Right lung (tissue), 5 donors: ENCODE results near the gene CAP1. TPM values are rescaled to one million over a fixed set of nuclear protein-coding genes. Genes with fewer than 3 reads are reported as not detected.

Experiments used
- DNase-seq, 2 donors: peaks; one replicate each; pipeline ENCODE4 v3.0.0-alpha.2; 2013
- polyA plus RNA-seq, 5 donors: library from polyadenylated mRNA; unstranded; fragments of 120-200 nt; gene quantifications; one replicate each; pipeline versions ENCODE4 v1.2.1 to v1.2.3, GENCODE V29; 2013; ENCODE audit warnings: inconsistent platforms in 1 of 5, low replicate concordance in 1 of 5; ENCODE audit not compliant: insufficient read length in 5 of 5, insufficient read depth in 1 of 5

The CAP1 gene
- polyA plus RNA-seq, 5 donors = 149 to 170 (median 166) TPM

GRCh38 chr1:40057310-40058030 lies 16.9 kb downstream of the CAP1 start:
- no peak for DNase-seq

- DNase-seq = no peak
Observed at GRCh38 chr1:40058097-40058452, 17.5 kb downstream of the CAP1 start.

- no peak for DNase-seq
Observed at GRCh38 chr1:40058453-40059337, 18.2 kb downstream of the CAP1 start.

- no peak for DNase-seq
Observed at GRCh38 chr1:40059338-40059959, 18.9 kb downstream of the CAP1 start.

- no peak for DNase-seq
Observed at GRCh38 chr1:40059960-40060750, 19.6 kb downstream of the CAP1 start.

- no peak for DNase-seq
Observed at GRCh38 chr1:40064797-40065499, 24.4 kb downstream of the CAP1 start.

- no peak for DNase-seq
Observed at GRCh38 chr1:40067023-40067422, 26.5 kb downstream of the CAP1 start.

- DNase-seq = no peak
Observed at GRCh38 chr1:40067851-40068250, 27.3 kb downstream of the CAP1 start.

- DNase-seq = no peak
Observed at GRCh38 chr1:40072142-40072541, 31.6 kb downstream of the CAP1 start.

- DNase-seq = no peak
Observed at GRCh38 chr1:40073062-40073461, 32.5 kb downstream of the CAP1 start.

- DNase-seq = no peak
Observed at GRCh38 chr1:40075266-40075665, 34.7 kb downstream of the CAP1 start.

- DNase-seq = no peak
Observed at GRCh38 chr1:40076895-40077312, 36.4 kb downstream of the CAP1 start.

- peak in 1 of 2 donors; percentile 16 for DNase-seq
Observed at GRCh38 chr1:40078512-40079333, 38.2 kb downstream of the CAP1 start.

- no peak for DNase-seq
Observed at GRCh38 chr1:40079774-40080400, 39.4 kb downstream of the CAP1 start.

GRCh38 chr1:40081871-40082270 lies 41.3 kb downstream of the CAP1 start:
- no peak for DNase-seq

- DNase-seq = peak; percentile 14 to 23
Observed at GRCh38 chr1:40084750-40085149, 44.2 kb downstream of the CAP1 start.

GRCh38 chr1:40090652-40091355 lies 50.3 kb downstream of the CAP1 start:
- no peak for DNase-seq

GRCh38 chr1:40092241-40092640 lies 51.7 kb downstream of the CAP1 start:
- DNase-seq = no peak
